HG03175 (cell line): ENCODE measurements around the gene HOXA9.

ENCODE experiments used
- ATAC-seq: cut with Tn5 transposase; IDR thresholded peaks from one replicate; pipeline ENCODE4 v1.9.1; 2021; ENCODE audit warnings: mild to moderate bottlenecking, moderate library complexity; ENCODE audit not compliant: unreplicated experiment

The HOXA9 gene

GRCh38 chr7:27188386-27189294, 23.3 kb upstream of the HOXA9 start:
- no peak for ATAC-seq

DNA sequence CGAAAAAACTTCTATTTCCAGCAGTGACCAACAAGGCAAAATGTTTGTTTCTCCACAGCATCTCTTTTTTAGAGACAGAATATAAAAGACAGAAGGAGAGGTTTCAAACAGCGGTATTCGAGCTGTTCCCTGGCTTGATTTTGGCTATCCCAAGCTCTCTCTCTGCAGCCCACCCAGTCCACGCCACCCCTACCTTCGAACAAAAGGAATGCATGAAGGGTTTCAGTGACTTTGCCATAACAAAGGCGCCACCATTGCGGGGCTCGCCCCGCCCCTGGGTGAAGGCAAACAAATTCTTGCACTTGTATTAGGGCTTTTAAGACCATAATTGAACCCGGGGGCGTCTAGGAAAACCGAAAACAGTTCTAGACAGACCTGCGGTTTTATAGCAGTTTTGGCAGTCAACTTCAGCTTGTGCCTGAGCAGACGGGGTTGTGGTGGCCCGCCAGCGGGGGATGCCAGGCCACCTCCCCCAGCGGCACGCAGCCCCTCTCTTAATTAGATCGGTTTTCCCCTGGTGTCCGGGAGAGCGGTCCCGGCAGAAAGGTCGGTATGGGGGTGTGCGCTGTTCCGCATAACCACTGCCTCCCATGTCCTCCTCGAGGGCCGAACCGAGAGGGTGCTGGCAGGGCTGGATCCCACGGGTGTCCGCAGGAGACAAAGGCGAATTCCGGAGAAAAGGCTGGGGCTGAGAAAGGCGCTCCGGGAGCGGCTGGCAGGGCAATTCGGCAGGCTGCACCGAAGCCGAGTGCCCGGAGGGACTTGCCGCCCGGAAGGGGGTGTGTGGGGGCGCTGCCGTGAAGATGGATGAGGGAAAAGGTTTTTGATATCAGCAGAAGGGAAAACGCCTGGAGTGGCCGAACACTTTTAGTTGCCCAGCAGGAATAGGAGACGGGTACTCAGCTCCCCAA, 22.4 kb upstream of the HOXA9 start:
- no peak for ATAC-seq

DNA sequence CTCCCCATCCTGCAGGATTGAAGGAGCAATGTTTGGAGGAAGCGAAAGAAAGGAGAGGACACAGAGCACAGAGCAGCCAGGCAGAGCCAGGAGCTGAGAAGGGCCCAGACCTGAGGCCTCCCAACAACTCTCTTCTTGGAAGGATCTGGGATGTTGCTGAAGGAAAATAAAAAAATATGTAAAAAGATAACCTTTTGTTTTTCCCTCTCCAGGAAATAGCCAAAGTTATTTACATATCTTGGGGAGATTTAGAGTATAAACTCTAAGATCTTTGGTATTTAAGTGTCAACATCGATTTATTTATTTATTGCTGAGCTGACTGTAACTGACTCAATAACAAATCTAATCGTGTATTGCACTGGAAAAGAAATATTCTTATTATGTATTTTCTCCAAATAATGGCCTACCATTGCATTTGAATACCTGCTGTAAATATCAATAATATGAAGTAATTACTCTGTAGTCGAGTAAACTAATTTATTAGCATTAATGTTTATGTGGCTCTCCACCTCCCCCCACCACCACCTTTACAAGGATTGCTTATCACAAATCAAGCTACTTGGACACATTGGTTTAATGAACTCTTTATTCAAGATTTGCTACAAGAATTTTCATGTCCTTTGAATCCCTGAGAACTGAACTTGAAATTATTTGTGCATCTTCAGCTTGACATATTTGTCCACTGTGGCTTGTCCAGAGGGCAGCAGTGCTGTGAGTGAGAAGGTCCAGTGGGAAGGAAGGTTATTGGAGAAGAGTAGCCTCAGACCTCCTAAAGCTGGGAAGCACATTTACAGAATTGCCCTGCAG, 21.5 kb upstream of the HOXA9 start:
- no peak for ATAC-seq

- ATAC-seq: no peak
Observed at GRCh38 chr7:27185854-27186667, 20.7 kb upstream of the HOXA9 start.

DNA sequence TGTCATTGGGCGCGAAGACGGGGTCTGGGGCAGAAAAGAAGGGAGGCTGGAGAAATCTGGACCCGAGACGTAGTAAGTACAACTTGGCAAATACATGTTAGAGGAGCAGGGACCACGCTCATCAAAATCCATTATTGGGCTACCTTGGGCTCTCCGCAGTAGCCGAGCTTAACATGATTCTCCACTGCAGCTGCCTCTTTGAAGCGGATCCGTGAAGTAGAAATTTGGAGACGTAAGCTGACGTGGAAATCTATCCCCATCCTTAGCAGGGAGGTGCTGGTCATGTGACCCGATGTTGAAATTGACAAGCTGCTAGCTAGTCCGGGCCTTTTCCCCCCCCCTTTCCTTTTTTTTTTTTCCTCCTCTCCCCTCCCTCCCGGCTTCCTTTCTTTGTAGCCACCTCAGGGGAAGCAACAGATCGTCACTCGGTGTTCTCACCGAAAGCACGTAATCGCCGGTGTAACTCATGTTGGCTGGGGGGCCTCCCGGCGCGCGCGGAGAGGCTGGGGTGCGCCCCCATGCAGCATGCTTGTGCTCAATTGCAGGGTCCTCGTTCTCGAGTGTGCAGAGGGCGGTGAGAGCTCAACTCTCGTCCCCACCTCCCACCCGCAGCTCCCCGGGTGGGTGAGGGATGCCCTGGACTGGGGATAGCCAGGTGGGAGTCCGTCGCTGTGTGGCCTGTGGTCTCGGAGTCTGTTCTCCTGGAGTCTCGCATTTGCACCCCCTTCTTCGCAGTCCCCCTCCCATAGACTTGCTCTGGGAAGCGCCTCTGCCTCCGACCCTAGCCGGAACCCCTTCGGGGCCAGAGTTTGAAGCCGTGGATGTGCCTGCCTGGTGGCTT, 19.9 kb upstream of the HOXA9 start, which contains the start of gene HOXA11:
HOXA11 (minus strand) TSS at position 220 of the 841 bp plus-strand sequence; CDS start at position 132, 88 bp downstream.
- no peak for ATAC-seq

GRCh38 chr7:27184337-27185012, 19.1 kb upstream of the HOXA9 start:
- no peak for ATAC-seq

- no peak for ATAC-seq
Observed at GRCh38 chr7:27183682-27184336, 18.5 kb upstream of the HOXA9 start.

- ATAC-seq: no peak
Observed at GRCh38 chr7:27182861-27183681, 17.7 kb upstream of the HOXA9 start.

- no peak for ATAC-seq
Observed at GRCh38 chr7:27182285-27182841, 17.0 kb upstream of the HOXA9 start.

GRCh38 chr7:27181795-27182275, 16.5 kb upstream of the HOXA9 start:
- ATAC-seq: no peak

GRCh38 chr7:27180431-27181420, 15.4 kb upstream of the HOXA9 start:
- no peak for ATAC-seq

DNA sequence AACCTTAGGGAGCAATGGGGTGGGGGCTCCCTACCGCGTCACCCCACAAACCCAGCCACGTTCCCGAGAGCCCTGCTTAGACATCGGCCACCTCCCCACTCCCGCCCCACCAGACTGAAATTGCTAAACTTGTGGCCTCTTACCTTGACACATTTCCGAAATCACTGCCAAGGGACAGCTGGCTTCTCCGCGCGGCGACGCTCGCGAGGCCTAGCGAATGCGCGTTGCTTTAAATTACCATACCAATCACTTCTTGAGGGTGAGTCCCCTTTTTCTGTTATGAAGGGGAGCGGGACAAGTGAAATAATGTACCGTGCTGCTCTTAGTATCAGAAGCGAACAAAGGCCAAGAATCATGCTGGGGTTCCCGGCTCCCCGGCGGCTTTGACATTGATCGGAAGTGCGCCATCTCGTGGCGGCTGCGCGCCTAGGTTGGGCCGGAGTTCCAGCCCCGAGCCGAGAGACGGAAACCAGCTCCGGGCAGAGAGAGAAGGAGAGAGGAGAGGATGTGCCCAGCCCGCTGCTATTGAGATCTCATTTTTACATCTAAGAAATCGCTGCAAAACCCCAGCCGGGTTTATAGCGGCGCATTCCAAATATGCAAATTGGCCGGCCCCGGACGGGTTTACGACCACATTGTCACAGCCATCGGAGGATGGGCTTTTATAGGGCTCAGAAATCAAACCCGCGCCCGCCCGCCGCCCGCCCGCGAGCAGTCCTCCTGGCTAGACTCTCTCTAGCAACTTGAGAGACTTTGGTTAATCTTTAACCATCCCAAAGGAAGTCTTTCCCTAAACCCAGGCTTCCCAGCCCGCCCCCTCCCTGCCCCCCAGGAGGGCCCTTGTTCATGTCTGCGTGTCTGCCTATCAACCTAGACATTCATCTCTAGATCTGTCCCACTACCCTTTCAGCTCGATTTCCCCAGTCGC, 14.4 kb upstream of the HOXA9 start:
- no peak for ATAC-seq

- ATAC-seq: no peak
Observed at GRCh38 chr7:27179030-27179429, 13.7 kb upstream of the HOXA9 start.

- ATAC-seq: no peak
Observed at GRCh38 chr7:27178366-27178765, 13.0 kb upstream of the HOXA9 start.
